Measurements from ENCODE around the gene DHX9. TPM values are rescaled to one million over a fixed set of nuclear protein-coding genes. Genes with fewer than 3 reads are reported as not detected.

Gene DHX9
- total and polyA plus RNA-seq, 10 of the 15 experiments (the other 5 are each of a cell fraction or from before 2014, with no cell fraction given) = 90.7 to 234 (median 217) TPM

- no peak for TF ChIP-seq CBFB (IDR thresholded peaks at IDR 0.05; ENCODE audit: low read depth)
- no peak for TF ChIP-seq IRF4 (IDR thresholded peaks at IDR 0.05; ENCODE audit: low read depth, low read length)
- TF ChIP-seq GABPA (IDR thresholded peaks at IDR 0.05; ENCODE audit: low read depth) = no peak
- no peak for TF ChIP-seq YBX1 (IDR thresholded peaks at IDR 0.05)
- no peak for TF ChIP-seq CBX5 (IDR thresholded peaks at IDR 0.05; ENCODE audit: low read depth)
- TF ChIP-seq SIN3A (IDR thresholded peaks at IDR 0.05; ENCODE audit: low read depth, low read length) = no peak
- no peak for TF ChIP-seq BHLHE40 (IDR thresholded peaks at IDR 0.05; ENCODE audit: borderline replicate concordance in 1 of 2, low read depth in 2 of 2, low read length in 1 of 2)
- DNase-seq (ENCODE audit: low read depth, low spot score) (no peak), FAIRE-seq (no peak), ATAC-seq (no peak)
- POLR2A ChIA-PET = interaction anchor here (0.5 to 0.6 kb wide), 2 partner anchors 43 to 444 kb away, joined by 3 to 6 read pairs; no protein-coding TSS in a partner anchor
- H3K27me3 ChIP-seq (replicated peaks in 1 of 2; ENCODE audit: control insufficient read depth in 2 of 2, insufficient read depth in 2 of 2, low read length in 1 of 2) = no peaks in the 10 kb centered on the region
- no peak overlapping the region for H3K4me3 ChIP-seq
- H3K79me2 ChIP-seq (ENCODE audit: control insufficient read depth, insufficient read depth, low read length) = no peaks in the 10 kb centered on the region
- no peaks in the 10 kb centered on the region for H3K9me3 ChIP-seq (replicated peaks; ENCODE audit: control insufficient read depth, insufficient read depth, low read length)
- RAD21 ChIA-PET (ENCODE audit: unreplicated experiment) = no interaction called here
- H3K36me3 ChIP-seq (ENCODE audit: control insufficient read depth in 2 of 2, insufficient read depth in 2 of 2, low read length in 1 of 2) = peaks cover 5 to 45% of the 10 kb centered on the region in 2 experiments
- intact Hi-C loops (cut with micrococcal nuclease; ENCODE audit: unreplicated experiment) (loop anchor here (2.0 kb wide), 1 partner anchor 19 kb away; no protein-coding TSS in a partner anchor), in situ Hi-C loops (cut with MboI) (no loop called here)
- H3K9ac ChIP-seq (ENCODE audit: control insufficient read depth, insufficient read depth, low read length) = no peak overlapping the region
- H2AFZ ChIP-seq (ENCODE audit: control insufficient read depth, low read depth, low read length) = no peak overlapping the region
- no TSS peak for BruUV-seq (replicated peaks)
- no peak overlapping the region for H3K27ac ChIP-seq (ENCODE audit: control insufficient read depth, insufficient read depth)
- no peak overlapping the region for H3K4me2 ChIP-seq (ENCODE audit: control insufficient read depth, insufficient read depth)
- CTCF ChIA-PET = no interaction called here
- no peaks in the 10 kb centered on the region for H3K4me1 ChIP-seq (ENCODE audit: control insufficient read depth, insufficient read depth, low read length)
- SMC1A ChIA-PET (ENCODE audit: uncharacterized antibody, unreplicated experiment) = interaction anchor here (1.1 kb wide), 1 partner anchor 15 kb away, joined by 3 read pairs; no protein-coding TSS in a partner anchor
- WGBS (ENCODE audit: insufficient coverage, insufficient replicate concordance, low lambda C conversion rate, missing lambda C conversion rate) = 38% methylated on average over 2 of the region's 2 CpGs
- H4K20me1 ChIP-seq (ENCODE audit: control insufficient read depth, insufficient read depth) = no peaks in the 10 kb centered on the region
Observed at GRCh38 chr1:182861994-182862393, 22.8 kb downstream of the DHX9 start.

- Histone ChIP-seq H3K9me3 (replicated peaks; ENCODE audit: control insufficient read depth, insufficient read depth, low read length) (no peaks in the 10 kb centered on the region), H2AFZ (ENCODE audit: control insufficient read depth, low read depth, low read length) (no peak overlapping the region), H3K9ac (ENCODE audit: control insufficient read depth, insufficient read depth, low read length) (no peak overlapping the region), H3K36me3 (ENCODE audit: control insufficient read depth in 2 of 2, insufficient read depth in 2 of 2, low read length in 1 of 2) (peaks cover 5 to 49% of the 10 kb centered on the region in 2 experiments), H3K27me3 (replicated peaks in 1 of 2; ENCODE audit: control insufficient read depth in 2 of 2, insufficient read depth in 2 of 2, low read length in 1 of 2) (no peaks in the 10 kb centered on the region), H3K4me2 (ENCODE audit: control insufficient read depth, insufficient read depth) (no peak overlapping the region), H4K20me1 (ENCODE audit: control insufficient read depth, insufficient read depth) (no peaks in the 10 kb centered on the region), H3K4me1 (ENCODE audit: control insufficient read depth, insufficient read depth, low read length) (no peaks in the 10 kb centered on the region), H3K27ac (ENCODE audit: control insufficient read depth, insufficient read depth) (no peak overlapping the region), H3K4me3 (no peak overlapping the region), H3K79me2 (ENCODE audit: control insufficient read depth, insufficient read depth, low read length) (no peaks in the 10 kb centered on the region)
- intact Hi-C loops (cut with micrococcal nuclease; ENCODE audit: unreplicated experiment) = loop anchor here (2.0 kb wide), 1 partner anchor 18 kb away; no protein-coding TSS in a partner anchor
- 100% methylated on average over 1 of the region's 1 CpG for WGBS (ENCODE audit: insufficient coverage, insufficient replicate concordance, low lambda C conversion rate, missing lambda C conversion rate)
- SMC1A ChIA-PET (ENCODE audit: uncharacterized antibody, unreplicated experiment) = interaction anchor here (1.1 kb wide), 1 partner anchor 16 kb away, joined by 3 read pairs; no protein-coding TSS in a partner anchor
- FAIRE-seq (no peak), DNase-seq (ENCODE audit: low read depth, low spot score) (no peak), ATAC-seq (no peak; the same call in 2 of the 3 replicates)
- RAD21 ChIA-PET (ENCODE audit: unreplicated experiment) = no interaction called here
- CTCF ChIA-PET = no interaction called here
- in situ Hi-C loops (cut with MboI) = no loop called here
- POLR2A ChIA-PET = no interaction called here
- TSS peak; percentile 3 for BruUV-seq (replicated peaks)
- TF ChIP-seq ASH2L (IDR thresholded peaks at IDR 0.05; ENCODE audit: borderline replicate concordance, low read depth) (no peak), HDAC6 (IDR thresholded peaks at IDR 0.05; ENCODE audit: unreplicated experiment) (no peak), ZBTB4 (CRISPR knock-in tag; IDR thresholded peaks at IDR 0.05) (no peak), MAX (IDR thresholded peaks at IDR 0.05; ENCODE audit: low read depth, low read length) (no peak), USF1 (IDR thresholded peaks at IDR 0.05; ENCODE audit: borderline replicate concordance, extremely low read length, insufficient read depth, low read depth, low read length) (no peak), GABPA (IDR thresholded peaks at IDR 0.05; ENCODE audit: low read depth) (no peak), MXI1 (IDR thresholded peaks at IDR 0.05; ENCODE audit: low read depth, low read length) (no peak), ZNF24 (IDR thresholded peaks at IDR 0.05) (no peak)
Observed at GRCh38 chr1:182862827-182863226, 23.7 kb downstream of the DHX9 start.
